Measurements from ENCODE around the gene KCNB1. TPM values are rescaled to one million over a fixed set of nuclear protein-coding genes. Genes with fewer than 3 reads are reported as not detected.

Gene KCNB1
- total RNA-seq, 1 donor from 2014 or later = not detected

GRCh38 chr20:49501917-49502316 is 19.4 kb upstream of the KCNB1 start:
- peak in 1 of 2 donors; percentile 16 for DNase-seq (ENCODE audit: low read depth in 2 of 2)

GRCh38 chr20:49497398-49497669 is 14.9 kb upstream of the KCNB1 start:
- DNase-seq (ENCODE audit: low read depth in 2 of 2) = no peak

GRCh38 chr20:49496553-49497397 is 14.3 kb upstream of the KCNB1 start:
- DNase-seq (ENCODE audit: low read depth in 2 of 2) = no peak

- no peak for DNase-seq (ENCODE audit: low read depth in 2 of 2)
Observed at GRCh38 chr20:49496043-49496442, 13.6 kb upstream of the KCNB1 start.

DNA sequence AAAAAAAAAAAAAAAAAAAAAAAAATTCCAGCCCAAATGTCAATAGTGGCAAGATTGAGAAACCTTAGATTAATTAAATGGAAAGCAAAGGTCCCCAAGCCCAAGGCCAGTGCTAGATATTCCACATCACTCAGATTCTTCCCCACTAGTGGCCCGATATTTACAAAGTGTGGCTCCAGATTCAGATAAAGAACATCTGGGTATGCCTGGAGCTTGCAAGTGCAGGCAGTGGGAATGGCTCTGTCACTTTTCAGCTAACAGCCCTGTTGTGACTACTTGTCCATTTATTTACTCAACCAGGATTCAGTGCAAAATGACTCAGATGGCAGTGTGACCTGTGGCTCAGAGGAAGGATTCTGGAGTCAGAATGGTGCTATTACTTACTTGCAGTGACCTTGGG is 8.2 kb upstream of the KCNB1 start:
- no peak for DNase-seq (ENCODE audit: low read depth in 2 of 2)

- DNase-seq (ENCODE audit: low read depth in 2 of 2) = no peak
Observed at GRCh38 chr20:49489688-49490087, 7.2 kb upstream of the KCNB1 start.

DNA sequence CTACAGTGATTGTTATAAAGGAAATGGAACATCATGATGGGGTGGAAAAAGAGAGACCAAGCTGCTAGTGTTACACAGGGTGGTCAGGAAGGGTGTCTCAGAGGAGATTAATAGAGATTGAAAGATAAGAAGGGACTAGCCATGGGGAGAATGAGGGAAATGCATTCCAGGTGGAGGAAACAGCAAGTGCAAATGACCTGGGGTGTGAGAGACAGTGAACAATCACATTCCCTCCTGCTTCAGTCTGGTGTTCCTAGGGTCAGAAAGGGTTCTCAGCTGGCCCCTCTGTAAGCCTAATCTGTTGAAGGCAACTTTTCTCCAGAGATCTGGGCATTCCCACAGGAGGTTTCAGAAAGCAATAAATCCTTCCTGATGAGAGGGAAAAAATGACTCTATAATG is 3.6 kb upstream of the KCNB1 start:
- DNase-seq (ENCODE audit: low read depth in 2 of 2) = no peak

DNA sequence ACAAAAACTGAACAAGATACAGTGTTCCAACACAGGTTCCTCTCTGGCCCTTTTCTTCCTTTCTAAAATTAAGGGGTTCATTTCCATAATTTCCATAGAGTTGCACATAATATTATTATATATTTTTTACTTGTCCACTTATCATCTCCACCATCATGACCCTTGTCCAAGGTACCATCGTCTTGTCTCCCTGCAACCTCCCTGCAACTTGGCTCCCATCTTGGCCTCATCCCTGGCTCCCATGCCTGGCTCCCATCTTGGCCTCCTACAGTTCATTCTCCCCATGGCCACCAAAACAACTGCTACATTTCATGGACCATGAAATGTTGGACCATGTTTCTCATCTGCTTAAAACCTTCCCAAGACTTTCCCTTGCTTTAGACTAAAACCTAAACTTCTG is 3.1 kb upstream of the KCNB1 start:
- DNase-seq (ENCODE audit: low read depth in 2 of 2) = no peak

GRCh38 chr20:49484180-49485140 is 2.0 kb upstream of the KCNB1 start:
- DNase-seq (ENCODE audit: low read depth in 2 of 2) = peak; percentile 40 to 75

DNA sequence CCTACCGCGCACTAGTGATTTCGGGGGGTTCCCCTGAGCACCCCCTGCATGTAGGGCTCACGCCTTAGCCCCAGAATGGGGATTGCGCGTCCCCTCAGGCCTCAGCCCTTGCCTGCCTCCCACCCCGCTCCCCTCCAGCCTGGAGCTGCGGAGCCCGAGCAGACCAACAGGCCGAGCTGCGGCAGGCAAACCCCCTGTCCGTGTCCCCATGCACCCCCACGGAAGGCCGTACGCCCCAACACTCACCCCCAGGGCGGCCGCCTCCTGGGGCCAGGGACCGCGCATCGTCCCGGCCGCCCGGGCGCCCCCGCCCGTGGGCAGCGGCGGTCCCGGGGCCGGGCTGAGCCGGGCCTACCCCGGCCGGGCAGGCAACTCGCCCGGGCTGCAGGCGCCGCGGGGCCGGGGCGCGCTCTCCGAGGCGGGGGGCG is 1.2 kb upstream of the KCNB1 start:
- no peak for DNase-seq (ENCODE audit: low read depth in 2 of 2)

DNA sequence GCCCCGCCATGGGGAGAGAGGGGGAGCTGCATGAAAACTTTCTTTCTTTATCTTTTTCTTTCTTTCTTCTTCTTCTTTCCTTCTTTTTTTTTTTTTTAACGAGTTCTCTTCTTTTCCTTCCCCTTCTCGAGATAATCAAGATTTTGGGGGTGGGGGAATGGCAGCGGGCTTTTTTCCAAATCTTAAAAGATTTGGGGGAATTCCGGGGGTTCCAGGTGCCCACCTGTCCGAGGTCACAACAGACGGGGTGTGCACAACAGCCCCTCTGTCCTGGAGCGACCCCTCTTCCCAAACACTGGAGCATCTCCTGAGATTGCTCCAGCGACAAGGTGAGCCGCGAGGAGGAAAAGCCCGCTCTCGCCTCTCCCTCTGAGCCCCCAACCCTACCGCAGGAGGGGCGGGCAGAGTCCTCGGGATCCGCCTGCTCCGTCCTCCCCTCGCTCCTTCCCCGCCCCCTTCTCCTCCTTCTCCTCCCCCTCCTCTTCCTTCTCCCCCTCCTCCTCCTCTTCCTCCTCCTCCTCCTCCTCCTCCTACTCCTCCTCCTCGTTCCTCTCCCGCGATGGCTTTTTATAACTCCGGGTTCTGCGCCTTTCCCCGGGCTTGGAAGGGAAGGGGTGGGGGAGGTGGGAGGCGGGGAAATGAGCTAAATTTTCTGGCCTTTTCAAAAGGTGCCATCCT is 689 bp upstream of the KCNB1 start:
- no peak for DNase-seq (ENCODE audit: low read depth in 2 of 2)

GRCh38 chr20:49482173-49482572 is 295 bp downstream of the KCNB1 start:
- DNase-seq (ENCODE audit: low read depth in 2 of 2) = no peak

DNA sequence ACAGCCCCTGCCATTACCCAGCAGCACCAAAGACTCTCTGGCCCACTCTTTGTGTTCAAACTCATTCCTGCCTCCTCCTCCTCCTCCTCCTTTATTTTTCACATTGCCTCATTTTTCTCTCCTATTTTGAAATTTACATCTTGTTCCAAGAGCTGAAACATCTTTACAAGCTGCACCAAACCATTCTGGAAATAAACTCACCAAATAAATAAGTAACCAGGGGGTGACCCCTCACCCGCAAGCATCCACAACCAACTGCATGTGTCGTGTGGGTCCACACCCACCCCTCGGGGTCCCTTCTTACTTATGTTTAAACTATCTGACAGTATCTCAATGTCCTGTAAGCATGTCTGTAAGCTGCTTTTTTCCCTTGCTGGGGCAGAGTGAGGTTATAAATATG is 1.4 kb downstream of the KCNB1 start:
- DNase-seq (ENCODE audit: low read depth in 2 of 2) = no peak

- DNase-seq (ENCODE audit: low read depth in 2 of 2) = no peak
Observed at GRCh38 chr20:49480236-49480635, 2.2 kb downstream of the KCNB1 start.

- no peak for DNase-seq (ENCODE audit: low read depth in 2 of 2)
Observed at GRCh38 chr20:49479785-49480184, 2.7 kb downstream of the KCNB1 start.

- DNase-seq (ENCODE audit: low read depth in 2 of 2) = no peak
Observed at GRCh38 chr20:49478754-49479689, 3.4 kb downstream of the KCNB1 start.

GRCh38 chr20:49478266-49478665 is 4.2 kb downstream of the KCNB1 start:
- DNase-seq (ENCODE audit: low read depth in 2 of 2) = no peak

- DNase-seq (ENCODE audit: low read depth in 2 of 2) = no peak
Observed at GRCh38 chr20:49477200-49477599, 5.3 kb downstream of the KCNB1 start.

DNA sequence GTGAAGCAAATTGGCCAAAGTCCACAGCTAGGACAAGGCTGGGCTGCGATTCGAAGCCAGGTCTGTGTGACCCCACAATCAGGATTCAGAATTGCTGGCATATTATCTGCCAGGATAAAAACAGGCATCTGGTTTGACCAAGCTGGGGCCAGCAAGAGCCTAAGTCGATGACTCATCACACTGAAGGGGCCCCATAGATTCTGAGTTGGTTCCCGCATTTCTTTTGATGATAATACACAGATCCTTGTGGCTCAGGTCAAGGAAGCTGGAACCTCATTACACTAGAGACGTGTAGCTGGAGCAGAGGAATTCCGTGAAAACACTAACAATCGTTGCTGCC is 6.5 kb downstream of the KCNB1 start:
- no peak for DNase-seq (ENCODE audit: low read depth in 2 of 2)

GRCh38 chr20:49475292-49476015 is 7.0 kb downstream of the KCNB1 start:
- no peak for DNase-seq (ENCODE audit: low read depth in 2 of 2)

Measured in dermis microvascular lymphatic vessel endothelial cell (primary cell).